Esophagus muscularis mucosa (tissue), 4 donors: ENCODE measurements around the gene TMEM43. TPM values are rescaled to one million over a fixed set of nuclear protein-coding genes. Genes with fewer than 3 reads are reported as not detected.

ENCODE experiments used
- DNase-seq: peaks from one replicate; pipeline ENCODE4 v3.0.0-alpha.2; 2017; ENCODE audit errors: extremely low spot score
- H3K27ac ChIP-seq, 4 donors: fragments of 200-600 bp; sonication (generic); replicated peaks in 1 of 4; 1 replicate in 3 of 4; 2 replicates in 1 of 4; pipeline ENCODE4 v1.5.1; 2016 to 2019; ENCODE audit warnings: mild to moderate bottlenecking in 1 of 4
- H3K27me3 ChIP-seq, 4 donors: fragments of 200-600 bp; sonication (generic); one replicate each; pipeline versions ENCODE4 v1.5.1 to v1.6.0; 2016 to 2019
- H3K36me3 ChIP-seq, 4 donors: fragments of 200-600 bp; sonication (generic); one replicate each; pipeline ENCODE4 v1.5.1; 2016 to 2019
- H3K4me1 ChIP-seq, 4 donors: fragments of 200-600 bp; sonication (generic); one replicate each; pipeline ENCODE4 v1.5.1; 2016 to 2019
- H3K4me3 ChIP-seq, 4 donors: fragments of 200-600 bp; sonication (generic); 1 replicate in 2 of 4; 2 replicates in 2 of 4; pipeline ENCODE4 v1.5.1; 2016 to 2019; ENCODE audit warnings: mild to moderate bottlenecking in 4 of 4, moderate library complexity in 1 of 4
- H3K9me3 ChIP-seq, 4 donors: fragments of 200-600 bp; sonication (generic); 1 replicate in 3 of 4; 2 replicates in 1 of 4; pipeline ENCODE4 v1.5.1; 2016 to 2019
- CTCF ChIP-seq, 3 experiments: fragments of 200-600 bp in 2 of 3; fragments of 450-650 bp in 1 of 3; sonication (generic) in 2 of 3; IDR thresholded peaks; one replicate each; pipeline ENCODE4 v1.5.1; 2017 to 2019; ENCODE audit warnings: antibody characterized with exemption in 3 of 3, mild to moderate bottlenecking in 2 of 3, moderate library complexity in 1 of 3
- EP300 ChIP-seq: sonication (generic); formaldehyde crosslinking; IDR thresholded peaks from one replicate; pipeline ENCODE4 v1.6.1; 2017; ENCODE audit warnings: antibody characterized with exemption
- POLR2A ChIP-seq: fragments of 450-650 bp; IDR thresholded peaks from one replicate; pipeline ENCODE4 v1.6.1; 2017; ENCODE audit warnings: antibody characterized with exemption, moderate library complexity, mild to moderate bottlenecking, low read depth
- POLR2AphosphoS5 ChIP-seq, 2 donors: sonication (generic); formaldehyde crosslinking; IDR thresholded peaks; one replicate each; pipeline ENCODE4 v1.6.1; 2017; ENCODE audit warnings: antibody characterized with exemption in 2 of 2
- WGBS: methylation state at CpG from one replicate; pipeline ENCODE4 v1.1.5; 2018; 5-methylcytosine and 5-hydroxymethylcytosine counted together
- intact Hi-C: fragments of 100-400 bp; cut with DNase I; formaldehyde crosslinking; loops from one replicate; pipeline ENCODE4 v1.15.1; 2023
- total RNA-seq, 4 donors: library from RNA; depleted of rRNA; stranded (reverse); fragments of >200 nt; gene quantifications; one replicate each; pipeline versions ENCODE4 v1.1.0 to v1.2.1, GENCODE V29; 2016

Gene TMEM43
- total RNA-seq, 4 donors from 2014 or later = 131 to 208 (median 179) TPM

- Histone ChIP-seq H3K27me3 (no peaks in the 10 kb centered on the region), H3K4me3 (no peak overlapping the region), H3K9me3 (no peaks in the 10 kb centered on the region), H3K4me1 (peaks cover 10 to 28% (median 13%) of the 10 kb centered on the region in 4 donors), H3K36me3 (peaks cover 12 to 70% (median 59%) of the 10 kb centered on the region in 4 donors), H3K27ac (no peak overlapping the region)
- intact Hi-C loops = no loop called here
- 62% methylated on average over 2 of the region's 2 CpGs for WGBS
- TF ChIP-seq POLR2A = no peak
- TF ChIP-seq EP300 = no peak
- no peak for TF ChIP-seq CTCF (IDR thresholded peaks at IDR 0.05)
- TF ChIP-seq POLR2AphosphoS5 (IDR thresholded peaks at IDR 0.05) = no peak
- DNase-seq = no peak
Observed at GRCh38 chr3:14183015-14183577, 58.2 kb downstream of the TMEM43 start.

GRCh38 chr3:14186854-14187458 lies 62.1 kb downstream of the TMEM43 start:
- WGBS = 89% methylated on average over 5 of the region's 5 CpGs
- no peak overlapping the region for H3K27ac ChIP-seq
- H3K36me3 ChIP-seq = peaks cover 4 to 73% (median 60%) of the 10 kb centered on the region in 4 donors

GRCh38 chr3:14188041-14188754 lies 63.3 kb downstream of the TMEM43 start:
- H3K27me3 ChIP-seq = no peaks in the 10 kb centered on the region
- peaks cover 0 to 2% (median 0%) of the 10 kb centered on the region in 4 donors for H3K4me1 ChIP-seq
- peaks cover 4 to 60% (median 49%) of the 10 kb centered on the region in 4 donors for H3K36me3 ChIP-seq
- no peak overlapping the region for H3K4me3 ChIP-seq
- TF ChIP-seq POLR2A = no peak
- TF ChIP-seq POLR2AphosphoS5 (IDR thresholded peaks at IDR 0.05) = no peak
- no peak for TF ChIP-seq EP300
- H3K9me3 ChIP-seq = no peaks in the 10 kb centered on the region
- intact Hi-C loops = no loop called here
- peak; percentile 45 for DNase-seq
- H3K27ac ChIP-seq = no peak overlapping the region
- WGBS = 83% methylated on average over 4 of the region's 4 CpGs

More at GRCh38 chr3:14186854-14187458, 62.1 kb downstream of the TMEM43 start:
- no peak for TF ChIP-seq EP300
- no peak for TF ChIP-seq POLR2A
- TF ChIP-seq CTCF (IDR thresholded peaks at IDR 0.05) = no peak
- no peak for TF ChIP-seq POLR2AphosphoS5 (IDR thresholded peaks at IDR 0.05)
- no peaks in the 10 kb centered on the region for H3K9me3 ChIP-seq
- H3K4me1 ChIP-seq = peaks cover 0 to 10% (median 0%) of the 10 kb centered on the region in 4 donors
- H3K4me3 ChIP-seq = no peak overlapping the region
- peak; percentile 66 for DNase-seq
- intact Hi-C loops = no loop called here
- H3K27me3 ChIP-seq = no peaks in the 10 kb centered on the region

Other genes starting within 250 kb of the TMEM43 start
- not detected for gene WNT7A, start 245.0 kb upstream of the TMEM43 start, total RNA-seq
- gene CHCHD4, start 182 bp upstream of the TMEM43 start, total RNA-seq = 10 to 100 TPM; 21.2 to 27.0 (median 24.3) TPM
- 10 to 100 TPM; 28.9 to 41.9 (median 37.8) TPM for gene XPC, start 53.5 kb downstream of the TMEM43 start, total RNA-seq
- 10 to 100 TPM in 2 of 4 donors, 1 to 10 TPM in 2; 8.0 to 12.0 (median 9.6) TPM for gene LSM3, start 53.8 kb downstream of the TMEM43 start, total RNA-seq